OCI-LY7 (cell line): Measurements from ENCODE around the gene SND1.

ENCODE experiments used
- EZH2phosphoT487 ChIP-seq: fragments of 200-600 bp; sonication (generic); IDR thresholded peaks from 2 replicates; pipeline ENCODE4 v1.6.1; 2018; ENCODE audit warnings: low read depth, borderline replicate concordance, mild to moderate bottlenecking, mixed run types, antibody characterized with exemption, low read length, moderate library complexity, mixed read lengths
- TF ChIP-seq, protein P1 (sequence below): fragments of 200-600 bp; sonication (generic); conservative IDR thresholded peaks from 2 replicates; pipeline ENCODE4 v1.5.1; 2014; ENCODE audit warnings: mild to moderate bottlenecking, antibody characterized with exemption, low read length, moderate library complexity, mixed read lengths

DNA sequence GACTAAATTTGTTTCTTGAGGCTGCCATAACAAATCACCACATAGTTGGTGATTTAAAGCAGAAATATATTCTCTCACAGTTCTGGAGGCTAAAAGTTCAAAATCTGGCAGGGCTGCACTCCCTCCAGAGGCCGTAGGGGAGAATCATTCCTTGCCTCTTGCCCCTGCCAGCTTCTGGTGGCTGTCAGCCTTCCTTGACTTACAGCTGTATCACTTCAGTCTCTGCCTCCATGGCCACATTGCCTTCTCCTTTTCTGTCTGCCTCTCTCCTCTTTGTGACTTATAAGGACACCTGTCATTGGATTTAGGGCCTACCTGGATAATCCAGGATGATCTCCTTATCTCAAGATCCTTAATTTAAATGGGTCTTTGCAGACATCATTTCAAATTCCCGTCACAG lies 385.1 kb downstream of the SND1 start:
- TF ChIP-seq, protein P1, sequence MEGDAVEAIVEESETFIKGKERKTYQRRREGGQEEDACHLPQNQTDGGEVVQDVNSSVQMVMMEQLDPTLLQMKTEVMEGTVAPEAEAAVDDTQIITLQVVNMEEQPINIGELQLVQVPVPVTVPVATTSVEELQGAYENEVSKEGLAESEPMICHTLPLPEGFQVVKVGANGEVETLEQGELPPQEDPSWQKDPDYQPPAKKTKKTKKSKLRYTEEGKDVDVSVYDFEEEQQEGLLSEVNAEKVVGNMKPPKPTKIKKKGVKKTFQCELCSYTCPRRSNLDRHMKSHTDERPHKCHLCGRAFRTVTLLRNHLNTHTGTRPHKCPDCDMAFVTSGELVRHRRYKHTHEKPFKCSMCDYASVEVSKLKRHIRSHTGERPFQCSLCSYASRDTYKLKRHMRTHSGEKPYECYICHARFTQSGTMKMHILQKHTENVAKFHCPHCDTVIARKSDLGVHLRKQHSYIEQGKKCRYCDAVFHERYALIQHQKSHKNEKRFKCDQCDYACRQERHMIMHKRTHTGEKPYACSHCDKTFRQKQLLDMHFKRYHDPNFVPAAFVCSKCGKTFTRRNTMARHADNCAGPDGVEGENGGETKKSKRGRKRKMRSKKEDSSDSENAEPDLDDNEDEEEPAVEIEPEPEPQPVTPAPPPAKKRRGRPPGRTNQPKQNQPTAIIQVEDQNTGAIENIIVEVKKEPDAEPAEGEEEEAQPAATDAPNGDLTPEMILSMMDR, result peak; percentile 37; the same call in 1 of the 2 replicates
- TF ChIP-seq EZH2phosphoT487, result no peak
